GM18505 (cell line): Measurements from ENCODE around the gene SYNM.

Experiments used
- ATAC-seq: cut with Tn5 transposase; IDR thresholded peaks from one replicate; pipeline ENCODE4 v1.9.1; 2021; ENCODE audit not compliant: unreplicated experiment
- POLR2A ChIP-seq: IDR thresholded peaks from 4 replicates; pipeline ENCODE4 v1.6.1; 2011; ENCODE audit warnings: borderline replicate concordance; ENCODE audit not compliant: insufficient read depth, insufficient read length; ENCODE audit errors: extremely low read depth

SYNM gene

DNA sequence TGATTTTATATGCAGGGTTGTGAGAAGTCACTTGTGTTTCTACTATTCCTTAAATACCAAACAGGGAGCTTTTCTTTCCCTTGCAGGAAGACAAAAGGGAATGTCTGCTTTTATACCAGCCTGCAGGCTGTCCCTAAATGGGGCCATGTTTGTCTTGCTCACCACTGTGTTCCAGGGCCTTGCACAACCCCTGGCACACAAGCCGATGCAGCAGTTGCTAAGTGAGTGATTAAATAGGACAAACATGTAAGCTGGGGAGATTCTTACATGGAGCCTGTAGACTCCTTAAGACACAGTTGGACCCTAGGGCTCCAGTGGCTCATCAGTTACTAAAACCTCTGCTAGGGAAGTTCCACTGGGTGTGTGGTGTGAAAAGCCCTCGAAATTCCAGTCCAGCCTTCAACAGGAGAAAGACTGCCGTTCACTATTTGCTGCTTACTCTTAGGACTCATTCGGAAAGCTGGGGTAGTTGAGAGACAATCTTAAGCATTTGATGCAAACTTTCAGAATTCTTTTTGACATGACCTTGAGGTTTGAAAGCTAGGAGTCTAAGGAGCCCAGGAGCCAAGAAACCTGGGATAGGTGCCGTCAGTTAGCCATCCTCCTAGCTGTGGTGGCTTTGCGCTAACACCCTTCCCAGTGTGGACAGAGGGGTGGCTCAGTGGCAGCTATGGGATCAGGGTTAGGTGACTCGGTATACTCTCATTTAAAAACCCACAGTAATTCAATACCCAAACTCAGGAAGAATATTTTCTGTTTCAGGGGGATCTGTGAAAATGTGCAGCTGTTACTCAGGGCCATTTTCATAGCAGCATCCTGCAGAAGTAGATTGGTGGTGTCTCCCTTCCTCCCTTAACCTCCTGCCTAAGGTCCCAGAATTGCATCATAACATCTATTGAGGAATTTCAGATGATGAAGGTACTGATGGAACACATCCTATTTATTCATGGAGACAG, 39.1 kb downstream of the SYNM start:
- ATAC-seq: no peak
- TF ChIP-seq POLR2A: no peak

DNA sequence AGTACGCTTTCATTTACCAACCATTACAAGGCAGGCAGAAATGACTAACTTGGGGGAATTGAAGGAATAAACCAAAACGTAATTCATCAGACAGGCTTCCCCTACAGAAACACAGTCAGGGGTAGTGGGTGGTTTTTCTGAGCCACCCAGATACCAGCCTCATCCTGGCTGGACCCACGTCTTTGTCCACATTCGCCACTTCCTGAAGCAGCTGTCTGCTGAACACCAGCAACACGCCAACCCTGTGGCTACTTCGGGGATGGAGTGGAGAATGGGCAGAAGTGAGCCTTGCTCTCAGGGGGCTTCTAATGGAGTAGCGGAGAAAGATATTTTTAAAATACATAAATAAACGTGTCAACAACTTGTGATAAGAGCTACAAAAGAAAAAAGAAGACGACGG, 40.1 kb downstream of the SYNM start:
- ATAC-seq: no peak
- TF ChIP-seq POLR2A: no peak

DNA sequence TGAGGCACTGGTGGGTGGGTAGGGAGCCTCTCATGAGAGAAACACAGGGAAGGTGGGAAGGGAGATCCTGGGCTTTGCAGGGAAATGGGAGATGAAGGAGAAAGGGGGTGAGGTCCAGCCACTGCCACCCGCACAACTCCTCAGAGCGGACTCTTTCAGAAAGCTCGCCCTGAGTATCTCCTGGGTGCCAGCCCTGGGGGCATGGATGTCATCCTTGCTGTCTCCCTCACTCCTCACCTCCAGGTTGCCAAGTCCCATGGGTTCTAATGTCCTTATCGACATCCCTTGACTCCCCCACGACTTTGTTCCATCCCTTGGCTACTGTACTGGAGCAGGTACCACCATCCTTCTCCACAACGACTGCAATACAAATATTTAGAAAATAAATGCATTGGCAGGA, 40.9 kb downstream of the SYNM start:
- ATAC-seq: no peak
- no peak for TF ChIP-seq POLR2A

DNA sequence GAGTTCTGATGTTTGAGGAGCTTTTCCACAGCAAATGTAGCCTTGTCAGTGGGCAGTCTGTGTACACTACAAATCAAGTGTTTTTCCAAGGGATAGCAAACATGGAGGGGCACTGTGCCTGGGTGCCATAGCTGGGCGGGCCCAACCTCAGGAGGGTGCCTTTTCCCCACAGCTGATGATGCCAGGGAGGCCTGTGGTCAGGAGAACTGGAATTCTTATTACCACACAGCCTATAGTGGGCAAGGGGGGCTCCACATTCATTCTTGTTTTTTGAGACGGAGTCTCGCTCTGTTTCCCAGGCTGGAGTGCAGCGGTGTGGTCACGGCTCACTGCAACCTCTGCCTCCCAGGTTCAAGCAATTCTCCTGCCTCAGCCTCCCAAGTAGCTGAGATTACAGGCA, 41.8 kb downstream of the SYNM start:
- TF ChIP-seq POLR2A: no peak
- ATAC-seq: no peak

DNA sequence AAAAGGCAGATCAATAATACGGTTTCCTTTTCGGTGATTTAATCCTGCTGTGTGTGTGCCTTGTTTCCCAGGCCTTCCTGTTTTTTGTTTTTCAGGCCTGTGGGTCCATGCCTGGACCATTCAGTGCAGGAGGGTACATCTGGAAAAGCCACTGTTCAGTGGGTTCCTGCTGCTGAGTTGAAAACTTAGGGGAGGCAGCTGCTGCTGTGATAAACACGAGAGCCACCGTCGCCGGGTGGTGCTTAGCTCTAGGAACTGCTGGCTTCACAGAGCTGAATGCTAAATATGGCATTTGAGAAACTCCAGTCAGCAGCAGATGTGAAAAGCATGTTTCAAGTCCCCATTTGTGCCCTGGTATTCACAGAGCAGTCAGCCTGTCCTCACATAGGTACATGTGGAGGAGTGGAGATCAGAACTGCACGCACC, 44.0 kb downstream of the SYNM start:
- ATAC-seq: no peak
- no peak for TF ChIP-seq POLR2A

DNA sequence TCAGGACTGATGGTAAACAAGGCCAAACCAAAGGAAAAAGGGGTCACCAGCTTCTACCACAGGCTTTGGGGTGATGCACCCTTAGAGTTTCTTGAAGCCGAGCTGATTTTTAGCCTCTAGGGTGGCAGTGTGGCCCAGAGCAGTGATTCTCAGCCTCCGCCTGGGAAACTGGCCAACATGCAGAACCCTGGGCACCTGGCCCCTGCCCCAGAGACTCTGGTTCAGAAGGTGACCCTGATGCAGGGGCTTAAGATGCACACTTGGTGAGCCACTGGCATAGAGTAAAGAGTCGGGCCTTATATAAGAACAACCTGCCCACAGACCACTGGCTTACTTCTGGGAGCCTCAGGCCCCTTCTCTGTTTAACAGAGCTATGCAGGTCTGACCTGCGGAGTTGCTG, 44.5 kb downstream of the SYNM start:
- no peak for TF ChIP-seq POLR2A
- no peak for ATAC-seq

DNA sequence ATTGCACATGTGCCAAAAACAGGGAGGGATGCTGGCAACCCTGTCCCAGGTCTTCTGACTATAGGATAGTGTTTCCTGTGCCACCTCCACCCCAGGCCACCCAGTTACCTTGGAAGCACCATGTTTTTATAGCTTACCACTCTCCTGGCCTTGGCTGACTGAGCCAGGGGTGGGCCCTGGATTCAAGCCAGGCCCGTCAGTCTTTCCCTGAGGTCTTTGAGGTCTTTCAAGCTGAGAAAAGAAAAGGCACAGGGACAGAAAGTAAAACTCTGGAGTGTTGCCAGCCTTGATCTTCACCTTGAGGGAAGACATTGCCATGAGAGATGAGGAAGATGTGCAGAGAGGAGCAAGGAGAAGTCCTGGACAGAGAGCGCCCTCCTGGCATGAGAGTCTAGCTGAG, 46.3 kb downstream of the SYNM start:
- TF ChIP-seq POLR2A: no peak
- ATAC-seq: no peak

DNA sequence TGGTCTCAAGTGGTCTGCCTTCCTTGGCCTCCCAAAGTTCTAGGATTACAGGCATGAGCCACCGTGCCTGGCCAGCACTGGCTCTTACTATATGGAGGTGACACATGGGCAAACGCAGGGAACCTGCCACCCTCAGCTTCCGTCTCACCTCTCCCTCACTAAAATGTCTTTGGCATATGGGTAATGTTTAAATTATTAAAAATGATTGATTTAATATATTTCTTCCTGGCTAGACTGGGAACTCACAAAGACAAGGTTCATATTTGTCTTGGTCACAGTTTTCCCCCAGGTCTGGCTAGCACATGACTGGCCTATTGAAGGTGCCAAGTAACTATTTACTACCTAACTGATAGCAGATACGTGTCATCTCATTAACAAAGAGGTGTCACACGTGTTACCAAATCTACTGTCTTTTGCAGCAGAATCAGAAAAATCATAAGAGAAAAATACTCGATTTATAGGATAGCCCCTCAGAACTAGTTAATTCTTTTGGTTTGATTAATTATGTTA, 48.2 kb downstream of the SYNM start:
- no peak for TF ChIP-seq POLR2A
- ATAC-seq: no peak

DNA sequence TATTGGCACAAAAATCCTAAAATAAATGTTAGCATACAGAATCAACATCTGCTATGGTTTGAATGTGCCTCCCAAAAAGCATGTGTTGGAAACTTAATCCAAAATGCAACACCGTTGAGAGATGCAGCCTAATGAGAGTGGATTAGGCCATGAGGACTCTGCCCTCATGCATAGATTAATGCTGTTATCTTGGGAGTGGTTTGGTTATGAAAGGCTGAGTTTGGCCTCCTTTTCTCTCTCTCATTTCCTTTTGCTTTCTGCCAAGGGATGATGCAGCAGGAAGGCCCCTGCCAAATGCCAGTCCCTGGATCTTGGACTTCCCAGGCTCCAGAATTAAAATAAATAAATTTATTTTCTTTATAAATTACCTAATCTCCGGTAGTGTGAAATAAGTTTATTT, 49.4 kb downstream of the SYNM start:
- TF ChIP-seq POLR2A: no peak
- ATAC-seq: no peak

DNA sequence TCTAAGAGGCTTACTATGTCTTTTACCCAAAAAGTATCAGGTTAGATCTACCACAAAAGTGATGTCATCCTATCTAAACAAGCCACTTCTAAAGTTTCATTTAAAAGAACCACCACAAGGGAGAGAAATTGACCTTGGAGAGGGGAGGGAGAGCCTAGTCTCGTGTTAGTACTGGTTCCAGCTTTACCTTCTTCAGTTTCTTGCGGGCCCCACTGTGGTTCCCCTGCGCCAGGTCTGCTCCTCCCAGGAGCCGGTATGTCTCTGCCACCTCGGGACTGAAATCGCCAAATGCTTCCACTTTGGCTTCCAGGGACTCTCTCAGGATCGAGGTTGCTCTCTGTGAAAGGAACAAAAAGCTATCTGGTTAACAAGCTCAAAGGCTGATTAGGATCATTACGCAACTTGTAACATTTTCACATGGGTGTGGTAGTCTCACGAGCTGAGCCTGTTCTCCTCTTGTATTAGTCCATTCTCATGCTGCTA, 51.1 kb downstream of the SYNM start:
- ATAC-seq: no peak
- no peak for TF ChIP-seq POLR2A

DNA sequence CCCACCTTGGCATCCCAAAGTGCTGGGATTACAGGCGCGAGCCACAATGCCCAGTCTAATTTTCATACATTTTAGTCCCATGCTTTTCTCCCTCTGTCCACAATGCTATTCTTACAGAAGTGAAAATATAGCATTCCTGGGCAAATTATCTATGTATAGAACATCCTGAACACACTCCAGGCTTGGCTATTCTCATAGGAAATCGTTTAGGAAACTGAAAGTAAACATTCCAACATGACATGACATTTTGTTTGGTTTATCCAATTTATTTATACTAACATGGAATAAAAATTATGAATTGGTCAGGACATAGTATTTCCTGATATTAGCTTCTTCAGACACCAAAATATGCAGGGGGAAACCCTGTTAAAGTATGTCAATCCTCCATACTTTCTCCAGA, 52.6 kb downstream of the SYNM start:
- no peak for ATAC-seq
- no peak for TF ChIP-seq POLR2A

DNA sequence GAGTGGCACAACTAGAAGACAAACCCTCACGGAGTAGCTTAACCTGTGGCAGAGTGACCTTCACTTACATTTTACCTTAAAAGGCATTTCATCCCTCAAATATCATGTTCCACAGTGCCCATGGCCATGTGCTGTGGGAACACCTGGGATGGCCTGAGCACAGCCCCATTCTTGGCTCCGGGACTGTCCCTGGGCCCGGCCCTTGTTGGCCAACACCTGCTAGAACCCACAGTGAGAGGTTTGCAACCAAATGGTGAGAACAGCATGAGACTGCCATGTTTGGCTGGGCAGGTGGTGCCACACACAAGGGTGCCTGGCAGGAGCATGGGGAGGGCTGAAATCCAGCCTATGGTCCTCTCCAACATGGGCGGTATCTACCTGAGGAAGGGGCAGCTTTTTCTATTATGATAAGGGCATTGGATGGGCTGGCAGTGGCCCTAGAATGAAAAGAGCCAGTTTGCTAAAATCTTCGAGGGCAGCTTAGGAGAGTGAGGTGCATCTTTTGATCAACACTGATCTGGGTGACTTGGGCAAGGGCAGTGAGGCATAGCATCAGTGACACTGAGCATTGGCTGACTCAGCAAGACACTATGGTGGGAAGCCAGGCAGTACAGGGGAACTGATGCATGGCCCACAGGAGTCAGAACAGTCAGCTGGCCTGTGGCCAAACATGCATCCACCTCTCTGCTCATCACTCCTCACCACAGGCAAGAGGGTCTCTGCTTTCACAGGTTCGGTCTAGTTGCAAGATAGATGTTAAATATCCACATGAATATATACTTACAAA, 53.9 kb downstream of the SYNM start:
- no peak for ATAC-seq
- no peak for TF ChIP-seq POLR2A

DNA sequence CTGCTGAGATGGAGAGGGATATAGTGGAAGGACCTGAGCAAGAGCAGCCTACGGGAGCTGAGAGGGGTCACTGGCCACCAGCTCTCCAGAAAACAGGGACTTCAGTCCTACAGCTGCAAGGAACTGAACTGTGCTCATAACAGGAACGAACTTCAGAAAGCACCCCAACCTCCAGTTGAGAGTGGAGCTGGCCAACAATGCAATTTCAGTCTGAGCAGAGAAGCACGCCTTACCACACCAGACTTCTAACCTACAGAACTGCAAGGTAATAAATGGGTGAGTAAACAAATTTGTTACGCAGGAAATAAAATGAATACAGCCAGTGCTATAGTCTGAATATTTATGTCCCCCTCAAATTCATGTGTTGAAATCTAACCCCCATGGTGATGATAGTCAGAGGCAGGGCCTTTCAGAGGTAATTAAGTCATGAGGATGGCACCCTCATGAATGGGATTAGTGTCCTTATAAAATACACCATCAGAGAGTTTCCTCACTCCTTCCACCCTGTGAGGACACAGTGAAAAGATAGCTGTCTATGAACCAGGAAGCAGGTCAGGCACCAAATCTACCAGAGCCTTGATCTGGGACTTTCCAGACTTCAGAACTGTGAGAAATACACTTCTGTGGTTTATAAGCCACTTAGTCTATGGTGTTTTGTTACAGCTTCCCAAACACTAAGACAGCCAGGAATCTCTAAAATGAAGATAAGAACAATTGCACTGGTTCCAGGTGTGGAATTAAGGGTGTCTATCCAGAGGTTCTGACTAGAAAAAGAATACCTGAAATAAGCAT, 58.6 kb downstream of the SYNM start:
- TF ChIP-seq POLR2A: no peak
- ATAC-seq: no peak
